Adipose tissue (tissue), 3 donors: ENCODE results near the gene MPPED2. TPM values are rescaled to one million over a fixed set of nuclear protein-coding genes. Genes with fewer than 3 reads are reported as not detected.

Experiments used
- H3K27ac ChIP-seq: one replicate; pipeline ENCODE4 v1.5.1; 2013; ENCODE audit warnings: low read depth, low read length
- WGBS, 3 donors: extraction: QIAGEN DNeasy Blood & Tissue Kit; methylation state at CpG; one replicate each; pipeline ENCODE4 v1.1.7; 2013; 5-methylcytosine and 5-hydroxymethylcytosine counted together
- polyA plus RNA-seq, 3 donors: library from polyadenylated mRNA; stranded (reverse); fragments of 200-250 nt; gene quantifications; one replicate each; pipeline ENCODE4 v1.2.3, GENCODE V29; 2013
- donor health status: healthy with polysubstance abuse.
- donor health status: Bipolar disorder and iron deficiency.
- donor health status: healthy.

Gene MPPED2
- polyA plus RNA-seq: 1 to 10 TPM in 1 of 3 donors, under 1 TPM in 2; 0.51 to 1.9 (median 0.86) TPM

GRCh38 chr11:30586251-30587144, at the start of gene MPPED2:
MPPED2 (minus strand) TSS chr11:30586353; CDS start chr11:30580373, 5,980 bp downstream.
- no peak within 1 kb of the TSS for H3K27ac ChIP-seq
- 5 to 8% (median 7%) methylated on average over 43 to 49 of the region's 49 CpGs for WGBS, 3 donors

- 24 to 48% (median 46%) methylated on average over 13 of the region's 13 CpGs for WGBS, 3 donors
Observed at GRCh38 chr11:30635401-30635989, 49.3 kb upstream of the MPPED2 start.

GRCh38 chr11:30631148-30631547, 45.0 kb upstream of the MPPED2 start:
- no peak overlapping the region for H3K27ac ChIP-seq
- WGBS, 3 donors: 38 to 57% (median 52%) methylated on average over 3 of the region's 3 CpGs

More at GRCh38 chr11:30635401-30635989, 49.3 kb upstream of the MPPED2 start:
- H3K27ac ChIP-seq: no peak overlapping the region

- WGBS, 3 donors: 70 to 92% (median 80%) methylated on average over 1 of the region's 1 CpG
- H3K27ac ChIP-seq: no peak overlapping the region
Observed at GRCh38 chr11:30619767-30620166, 33.6 kb upstream of the MPPED2 start.

- no peak overlapping the region for H3K27ac ChIP-seq
Observed at GRCh38 chr11:30617762-30618161, 31.6 kb upstream of the MPPED2 start.

GRCh38 chr11:30610628-30611027, 24.5 kb upstream of the MPPED2 start:
- no peak overlapping the region for H3K27ac ChIP-seq
- WGBS, 3 donors: 76 to 92% (median 84%) methylated on average over 3 of the region's 3 CpGs

- no peak overlapping the region for H3K27ac ChIP-seq
Observed at GRCh38 chr11:30608534-30608933, 22.4 kb upstream of the MPPED2 start.

- WGBS, 3 donors: 21 to 34% (median 24%) methylated on average over 3 of the region's 3 CpGs
- no peak overlapping the region for H3K27ac ChIP-seq
Observed at GRCh38 chr11:30605036-30605605, 19.0 kb upstream of the MPPED2 start.

GRCh38 chr11:30603357-30603756, 17.2 kb upstream of the MPPED2 start:
- H3K27ac ChIP-seq: no peak overlapping the region
- WGBS, 3 donors: 50 to 62% (median 56%) methylated on average over 2 of the region's 2 CpGs

- H3K27ac ChIP-seq: no peak overlapping the region
Observed at GRCh38 chr11:30596832-30597231, 10.7 kb upstream of the MPPED2 start.

GRCh38 chr11:30595934-30596333, 9.8 kb upstream of the MPPED2 start:
- WGBS, 3 donors: 68 to 84% (median 82%) methylated on average over 3 of the region's 3 CpGs
- no peak overlapping the region for H3K27ac ChIP-seq

More at GRCh38 chr11:30596832-30597231, 10.7 kb upstream of the MPPED2 start:
- 56 to 67% (median 62%) methylated on average over 2 of the region's 2 CpGs for WGBS, 3 donors

- no peak overlapping the region for H3K27ac ChIP-seq
- WGBS, 3 donors: 45 to 63% (median 63%) methylated on average over 8 of the region's 8 CpGs
Observed at GRCh38 chr11:30594646-30595411, 8.7 kb upstream of the MPPED2 start.

- 59 to 68% (median 60%) methylated on average over 1 of the region's 1 CpG for WGBS, 3 donors
- no peak overlapping the region for H3K27ac ChIP-seq
Observed at GRCh38 chr11:30587269-30587812, 1.2 kb upstream of the MPPED2 start.

GRCh38 chr11:30585892-30586250, 282 bp downstream of the MPPED2 start:
- H3K27ac ChIP-seq: no peak overlapping the region
- 0 to 1% (median 1%) methylated on average over 27 to 42 of the region's 42 CpGs for WGBS, 3 donors

GRCh38 chr11:30585125-30585891, 845 bp downstream of the MPPED2 start:
- WGBS, 3 donors: 0 to 1% (median 1%) methylated on average over 58 to 74 of the region's 74 CpGs
- H3K27ac ChIP-seq: no peak overlapping the region

- no peak overlapping the region for H3K27ac ChIP-seq
- WGBS, 3 donors: 28 to 38% (median 38%) methylated on average over 29 of the region's 29 CpGs
Observed at GRCh38 chr11:30583476-30584280, 2.5 kb downstream of the MPPED2 start.

- no peak overlapping the region for H3K27ac ChIP-seq
- WGBS, 3 donors: 90 to 94% (median 92%) methylated on average over 4 of the region's 4 CpGs
Observed at GRCh38 chr11:30582726-30583125, 3.4 kb downstream of the MPPED2 start.
